HCT116 (cell line): ENCODE results near the gene AMELX. TPM values are rescaled to one million over a fixed set of nuclear protein-coding genes. Genes with fewer than 3 reads are reported as not detected.

ENCODE experiments used
- ATAC-seq: fragments of 200-7000 bp; cut with Tn5 transposase; 2 replicates; pipeline ENCODE4 v1.9.1; 2020; ENCODE audit warnings: mild to moderate bottlenecking, moderate library complexity
- BruUV-seq: library from RNA; stranded (reverse); fragments of 400-500 nt; replicated peaks from 2 replicates; lab custom pipeline; 2021; lab: Mats Ljungman, UMichigan
- CTCF ChIA-PET: fragments of 300-600 bp; sonication (Branson Sonifier 250); formaldehyde crosslinking; loops from one replicate; lab custom pipeline; 2021; ENCODE audit warnings: antibody characterized with exemption; lab: Charles Lee
- POLR2A ChIA-PET: fragments of 300-600, 350-600 bp; sonication (Branson Sonifier 250); formaldehyde crosslinking; loops from one replicate; lab custom pipeline; 2021; ENCODE audit warnings: antibody characterized with exemption; lab: Charles Lee
- RAD21 ChIA-PET, 2 experiments: fragments of 300-600 bp; sonication (Branson Sonifier 250); formaldehyde crosslinking; loops; one replicate each; lab custom pipeline; 2023; ENCODE audit warnings: low total read pairs in 2 of 2; ENCODE audit not compliant: uncharacterized antibody in 2 of 2, unreplicated experiment in 2 of 2, low non-redundant PET in 1 of 2; lab: Charles Lee
- DNase-seq: peaks from one replicate; pipeline ENCODE4 v3.0.0-alpha.2; 2010; ENCODE audit warnings: low read depth, low spot score
- H2AFZ ChIP-seq: fragments of 200-600 bp; shearing (Covaris generic), sonication (generic); 2 replicates; pipeline ENCODE4 v1.6.1; 2017; ENCODE audit warnings: low read depth, mixed run types, mixed read lengths, antibody characterized with exemption, low read length; ENCODE audit not compliant: poor library complexity, severe bottlenecking
- H3K27ac ChIP-seq: 2 replicates; pipeline ENCODE4 v1.5.1; 2012; ENCODE audit warnings: low read depth, low read length
- H3K27me3 ChIP-seq: fragments of 200-600 bp; sonication (generic); 2 replicates; pipeline ENCODE4 v1.6.1; 2016; ENCODE audit warnings: mixed run types, low read length, mixed read lengths; ENCODE audit not compliant: insufficient read depth
- H3K36me3 ChIP-seq, 2 experiments: fragments of 200-500 bp in 1 of 2; fragments of 200-600 bp in 1 of 2; sonication (Bioruptor generic) in 1 of 2; sonication (generic) in 1 of 2; 2 replicates each; pipeline versions ENCODE4 v1.5.1 to v1.6.1; 2014 to 2016; ENCODE audit warnings: low read length in 2 of 2, inconsistent platforms in 1 of 2, mixed read lengths in 1 of 2, mixed run types in 1 of 2; ENCODE audit not compliant: insufficient read depth in 2 of 2, control insufficient read depth in 1 of 2
- H3K4me1 ChIP-seq, 2 experiments: fragments of 200-600 bp in 1 of 2; sonication (generic) in 1 of 2; 2 replicates each; pipeline versions ENCODE4 v1.5.1 to v1.6.1; 2012 to 2017; ENCODE audit warnings: low read length in 2 of 2, inconsistent platforms in 1 of 2, mild to moderate bottlenecking in 1 of 2, mixed read lengths in 1 of 2, mixed run types in 1 of 2, moderate library complexity in 1 of 2; ENCODE audit not compliant: insufficient read depth in 2 of 2, control insufficient read depth in 1 of 2
- H3K4me2 ChIP-seq: fragments of 200-600 bp; sonication (generic); 2 replicates; pipeline ENCODE4 v1.6.1; 2017; ENCODE audit warnings: mixed run types, low read length, mixed read lengths
- H3K4me3 ChIP-seq, 2 experiments: fragments of 200-600 bp in 1 of 2; sonication (generic) in 1 of 2; replicated peaks in 1 of 2; 2 replicates each; pipeline ENCODE4 v1.5.1; 2011 to 2016; ENCODE audit warnings: low read length in 2 of 2, control low read depth in 1 of 2, low read depth in 1 of 2, mild to moderate bottlenecking in 1 of 2, mixed read lengths in 1 of 2, mixed run types in 1 of 2
- H3K79me2 ChIP-seq: fragments of 200-600 bp; sonication (generic); 2 replicates; pipeline ENCODE4 v1.6.1; 2017; ENCODE audit warnings: mild to moderate bottlenecking, mixed run types, low read length, moderate library complexity, mixed read lengths; ENCODE audit not compliant: insufficient read depth
- H3K9ac ChIP-seq: fragments of 200-600 bp; sonication (generic); 2 replicates; pipeline ENCODE4 v1.6.1; 2016; ENCODE audit warnings: low read length, mixed read lengths
- H3K9me2 ChIP-seq: fragments of 200-600 bp; sonication (generic), shearing (Covaris generic); 2 replicates; pipeline ENCODE4 v1.6.1; 2017; ENCODE audit warnings: mixed run types, mild to moderate bottlenecking, moderate library complexity; ENCODE audit not compliant: insufficient read depth
- H3K9me3 ChIP-seq, 2 experiments: fragments of 200-500 bp in 1 of 2; fragments of 200-600 bp in 1 of 2; sonication (Bioruptor generic) in 1 of 2; sonication (generic) in 1 of 2; 2 replicates each; pipeline ENCODE4 v1.6.1; 2014 to 2017; ENCODE audit warnings: low read length in 2 of 2, mixed read lengths in 2 of 2, inconsistent platforms in 1 of 2, low read depth in 1 of 2, mild to moderate bottlenecking in 1 of 2, mixed run types in 1 of 2, moderate library complexity in 1 of 2; ENCODE audit not compliant: control insufficient read depth in 1 of 2, insufficient read depth in 1 of 2
- H4K20me1 ChIP-seq: fragments of 200-600 bp; sonication (generic), shearing (Covaris generic); 2 replicates; pipeline ENCODE4 v1.6.1; 2017; ENCODE audit warnings: mixed run types, mild to moderate bottlenecking, moderate library complexity; ENCODE audit not compliant: insufficient read depth
- CEBPB ChIP-seq: IDR thresholded peaks from 2 replicates; pipeline ENCODE4 v1.6.1; 2012; ENCODE audit warnings: low read depth
- EGR1 ChIP-seq: IDR thresholded peaks from 2 replicates; pipeline ENCODE4 v1.6.1; 2012; ENCODE audit warnings: low read depth
- ELF1 ChIP-seq: IDR thresholded peaks from 2 replicates; pipeline ENCODE4 v1.6.1; 2012; ENCODE audit warnings: low read depth, borderline replicate concordance
- EZH2 ChIP-seq: fragments of 200-600 bp; sonication (generic); IDR thresholded peaks from 2 replicates; pipeline ENCODE4 v1.6.1; 2017; ENCODE audit warnings: antibody characterized with exemption, mixed run types
- EZH2phosphoT487 ChIP-seq: fragments of 200-600 bp; IDR thresholded peaks from 2 replicates; pipeline ENCODE4 v1.6.1; 2018; ENCODE audit warnings: antibody characterized with exemption, borderline replicate concordance
- FOSL1 ChIP-seq: IDR thresholded peaks from 2 replicates; pipeline ENCODE4 v1.6.1; 2012; ENCODE audit warnings: low read depth
- JUND ChIP-seq: IDR thresholded peaks from 2 replicates; pipeline ENCODE4 v1.6.1; 2012
- POLR2A ChIP-seq: IDR thresholded peaks from 2 replicates; pipeline ENCODE4 v1.7.0; 2011; ENCODE audit warnings: borderline replicate concordance; ENCODE audit not compliant: insufficient read depth, insufficient read length; ENCODE audit errors: extremely low read depth
- POLR2AphosphoS5 ChIP-seq: IDR thresholded peaks from 2 replicates; pipeline ENCODE4 v1.6.1; 2011; ENCODE audit warnings: mild to moderate bottlenecking, low read depth, low read length, moderate library complexity
- RAD21 ChIP-seq: IDR thresholded peaks from 2 replicates; pipeline ENCODE4 v1.6.1; 2012; ENCODE audit warnings: low read depth, mild to moderate bottlenecking
- SP1 ChIP-seq: IDR thresholded peaks from 2 replicates; pipeline ENCODE4 v1.6.1; 2012; ENCODE audit warnings: low read depth
- SRF ChIP-seq: IDR thresholded peaks from 2 replicates; pipeline ENCODE4 v1.6.1; 2012; ENCODE audit warnings: low read depth
- YY1 ChIP-seq: IDR thresholded peaks from 2 replicates; pipeline ENCODE4 v1.6.1; 2011; ENCODE audit warnings: low read length, low read depth, moderate library complexity, mild to moderate bottlenecking; ENCODE audit not compliant: insufficient replicate concordance; ENCODE audit errors: extremely low read depth
- ZFX ChIP-seq: fragments of 450-650 bp; IDR thresholded peaks from 2 replicates; pipeline ENCODE4 v1.6.1; 2017
- ZNF274 ChIP-seq: fragments of 200-500 bp; sonication (Bioruptor generic); IDR thresholded peaks from 2 replicates; pipeline ENCODE4 v1.6.1; 2014; ENCODE audit warnings: mild to moderate bottlenecking, low read depth, low read length, inconsistent platforms
- intact Hi-C: fragments of 100-400 bp; cut with micrococcal nuclease; formaldehyde crosslinking; loops from 2 replicates; pipeline ENCODE4 v1.10.0; 2022
- total RNA-seq: library from RNA; stranded (reverse); gene quantifications from one replicate; pipeline ENCODE4 v1.2.1, GENCODE V29; 2021; ENCODE audit not compliant: unreplicated experiment
- TF ChIP-seq, protein P1 (sequence below), 3 experiments: fragments of 200-600 bp in 1 of 3; sonication (generic) in 1 of 3; IDR thresholded peaks in 2 of 3; conservative IDR thresholded peaks in 1 of 3; 2 replicates each; pipeline ENCODE4 v1.5.1; 2012 to 2017; ENCODE audit warnings: low read depth in 2 of 3, low read length in 2 of 3, antibody characterized with exemption in 1 of 3, borderline replicate concordance in 1 of 3, control low read depth in 1 of 3, mild to moderate bottlenecking in 1 of 3, mixed read lengths in 1 of 3, mixed run types in 1 of 3, moderate library complexity in 1 of 3; ENCODE audit not compliant: insufficient read depth in 1 of 3
- TF ChIP-seq, protein P2 (sequence below): IDR thresholded peaks from 2 replicates; pipeline ENCODE4 v1.6.1; 2012
- TF ChIP-seq, protein P3 (sequence below): IDR thresholded peaks from 2 replicates; pipeline ENCODE4 v1.6.1; 2012

AMELX gene
- total RNA-seq, 1 experiment from 2014 or later = not detected

DNA sequence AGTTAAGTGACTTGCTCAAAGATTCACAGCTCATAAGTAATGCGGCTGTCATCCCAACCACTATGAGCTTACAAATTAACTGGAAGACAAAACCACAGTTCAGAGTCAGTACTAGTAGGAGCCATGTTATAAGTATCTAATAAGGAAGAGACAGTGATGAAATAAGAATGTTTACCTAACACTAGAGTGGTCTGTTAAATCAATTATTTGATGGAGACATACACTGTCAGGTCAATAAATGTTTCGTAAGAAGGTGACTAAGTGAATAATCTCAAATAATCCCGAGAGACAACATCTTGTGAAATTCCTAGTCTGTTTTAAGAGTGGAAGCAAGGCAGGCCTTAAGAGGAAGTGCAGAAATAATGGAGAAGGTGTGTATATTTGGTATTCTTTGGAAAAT is 25.8 kb upstream of the AMELX start:
- no peaks in the 10 kb centered on the region for H3K9me2 ChIP-seq
- H3K4me3 ChIP-seq = no peak overlapping the region
- TF ChIP-seq ZFX (no peak), SRF (no peak), EZH2 (no peak), YY1 (no peak), RAD21 (no peak), ZNF274 (no peak), JUND (no peak), SP1 (no peak), EGR1 (no peak)
- ATAC-seq = no peak
- no peaks in the 10 kb centered on the region for H3K9me3 ChIP-seq
- H4K20me1 ChIP-seq = no peaks in the 10 kb centered on the region
- H3K27me3 ChIP-seq = 0 out of 2 replicates have a peak, but pooled peaks cover 2% of the 10 kb centered on the region
- RAD21 ChIA-PET = no interaction called here
- no peaks in the 10 kb centered on the region for H3K79me2 ChIP-seq
- no peaks in the 10 kb centered on the region for H3K4me1 ChIP-seq
- H3K27ac ChIP-seq = no peak overlapping the region
- intact Hi-C loops = no loop called here
- POLR2A ChIA-PET = no interaction called here
- CTCF ChIA-PET = no interaction called here
- no peak for DNase-seq
- no peak overlapping the region for H3K4me2 ChIP-seq
- BruUV-seq = no TSS peak
- no peaks in the 10 kb centered on the region for H3K36me3 ChIP-seq
- no peak overlapping the region for H3K9ac ChIP-seq
- no peak overlapping the region for H2AFZ ChIP-seq

DNA sequence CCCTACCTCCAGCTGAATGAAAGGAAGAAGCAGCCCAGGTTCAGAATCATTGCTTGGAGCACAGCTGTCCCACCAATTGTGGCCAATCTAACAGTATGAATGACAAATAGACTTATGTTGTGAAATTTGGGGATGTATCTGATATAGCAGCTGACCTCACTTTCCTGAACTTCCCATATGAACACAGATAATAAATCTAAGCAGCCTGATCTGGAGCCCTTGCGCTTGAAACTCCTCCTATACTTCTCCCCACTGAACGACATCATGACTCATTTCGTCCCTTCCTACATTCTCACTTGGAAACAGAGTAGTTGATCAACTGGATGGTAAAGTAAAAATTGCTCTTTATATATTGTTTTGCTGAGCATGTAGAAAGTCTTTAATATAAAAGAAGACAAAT is 24.2 kb upstream of the AMELX start:
- ChIA-PET POLR2A (no interaction called here), RAD21 (no interaction called here)
- intact Hi-C loops = no loop called here

More for the DNA sequence above, 24.2 kb upstream of the AMELX start:
- no peaks in the 10 kb centered on the region for H4K20me1 ChIP-seq
- H3K9me2 ChIP-seq = no peaks in the 10 kb centered on the region
- TF ChIP-seq SP1 = no peak
- TF ChIP-seq, protein P1, sequence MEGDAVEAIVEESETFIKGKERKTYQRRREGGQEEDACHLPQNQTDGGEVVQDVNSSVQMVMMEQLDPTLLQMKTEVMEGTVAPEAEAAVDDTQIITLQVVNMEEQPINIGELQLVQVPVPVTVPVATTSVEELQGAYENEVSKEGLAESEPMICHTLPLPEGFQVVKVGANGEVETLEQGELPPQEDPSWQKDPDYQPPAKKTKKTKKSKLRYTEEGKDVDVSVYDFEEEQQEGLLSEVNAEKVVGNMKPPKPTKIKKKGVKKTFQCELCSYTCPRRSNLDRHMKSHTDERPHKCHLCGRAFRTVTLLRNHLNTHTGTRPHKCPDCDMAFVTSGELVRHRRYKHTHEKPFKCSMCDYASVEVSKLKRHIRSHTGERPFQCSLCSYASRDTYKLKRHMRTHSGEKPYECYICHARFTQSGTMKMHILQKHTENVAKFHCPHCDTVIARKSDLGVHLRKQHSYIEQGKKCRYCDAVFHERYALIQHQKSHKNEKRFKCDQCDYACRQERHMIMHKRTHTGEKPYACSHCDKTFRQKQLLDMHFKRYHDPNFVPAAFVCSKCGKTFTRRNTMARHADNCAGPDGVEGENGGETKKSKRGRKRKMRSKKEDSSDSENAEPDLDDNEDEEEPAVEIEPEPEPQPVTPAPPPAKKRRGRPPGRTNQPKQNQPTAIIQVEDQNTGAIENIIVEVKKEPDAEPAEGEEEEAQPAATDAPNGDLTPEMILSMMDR (IDR thresholded peaks at IDR 0.05 in 2 of 3, conservative IDR thresholded peaks at IDR 0.05 in 1 of 3; ENCODE audit: borderline replicate concordance in 1 of 3, insufficient read depth in 1 of 3, low read depth in 2 of 3, low read length in 2 of 3) = no peak
- no peak for TF ChIP-seq RAD21
- TF ChIP-seq ELF1 = no peak
- TF ChIP-seq FOSL1 = no peak
- no peak for TF ChIP-seq YY1
- no peak for TF ChIP-seq POLR2AphosphoS5
- no peak for TF ChIP-seq EZH2phosphoT487
- no peak for TF ChIP-seq POLR2A
- no peak for TF ChIP-seq CEBPB
- TF ChIP-seq SRF = no peak
- TF ChIP-seq, protein P2, sequence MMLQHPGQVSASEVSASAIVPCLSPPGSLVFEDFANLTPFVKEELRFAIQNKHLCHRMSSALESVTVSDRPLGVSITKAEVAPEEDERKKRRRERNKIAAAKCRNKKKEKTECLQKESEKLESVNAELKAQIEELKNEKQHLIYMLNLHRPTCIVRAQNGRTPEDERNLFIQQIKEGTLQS = no peak
- TF ChIP-seq, protein P3, sequence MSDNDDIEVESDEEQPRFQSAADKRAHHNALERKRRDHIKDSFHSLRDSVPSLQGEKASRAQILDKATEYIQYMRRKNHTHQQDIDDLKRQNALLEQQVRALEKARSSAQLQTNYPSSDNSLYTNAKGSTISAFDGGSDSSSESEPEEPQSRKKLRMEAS = no peak
- H2AFZ ChIP-seq = no peak overlapping the region
- no TSS peak for BruUV-seq
- no peak overlapping the region for H3K9ac ChIP-seq
- no peak for ATAC-seq
- no peaks in the 10 kb centered on the region for H3K4me1 ChIP-seq
- H3K4me2 ChIP-seq = no peak overlapping the region
- CTCF ChIA-PET = no interaction called here
- no peaks in the 10 kb centered on the region for H3K79me2 ChIP-seq
- no peak overlapping the region for H3K4me3 ChIP-seq
- no peak for DNase-seq
- H3K27ac ChIP-seq = no peak overlapping the region
- H3K27me3 ChIP-seq = 0 out of 2 replicates have a peak, but pooled peaks cover 4% of the 10 kb centered on the region
- no peaks in the 10 kb centered on the region for H3K36me3 ChIP-seq
- no peaks in the 10 kb centered on the region for H3K9me3 ChIP-seq
